Lung (tissue), 12 donors: ENCODE data around the gene ATPAF1. TPM values are rescaled to one million over a fixed set of nuclear protein-coding genes. Genes with fewer than 3 reads are reported as not detected.

ENCODE experiments used
- ATAC-seq: fragments of 200-7000 bp; cut with Tn5 transposase; one replicate; pipeline ENCODE4 v1.9.1; 2020; ENCODE audit warnings: moderate number of reproducible peaks; ENCODE audit not compliant: insufficient read depth, low FRiP score
- DNase-seq, 3 donors: peaks; one replicate each; pipeline ENCODE4 v3.0.0-alpha.2; 2013 to 2017
- H3K27ac ChIP-seq, 2 donors: one replicate each; pipeline ENCODE4 v1.5.1; 2013; ENCODE audit warnings: mild to moderate bottlenecking in 2 of 2, moderate library complexity in 2 of 2, control low read depth in 1 of 2, inconsistent platforms in 1 of 2, low read depth in 1 of 2, low read length in 1 of 2
- H3K27me3 ChIP-seq, 3 donors: one replicate each; pipeline ENCODE4 v1.5.1; 2013; ENCODE audit warnings: low read length in 2 of 3; ENCODE audit not compliant: control insufficient read depth in 3 of 3, insufficient read depth in 3 of 3
- H3K36me3 ChIP-seq, 4 donors: one replicate each; pipeline ENCODE4 v1.5.1; 2013; ENCODE audit warnings: low read length in 4 of 4, mild to moderate bottlenecking in 1 of 4, moderate library complexity in 1 of 4; ENCODE audit not compliant: control insufficient read depth in 4 of 4, insufficient read depth in 4 of 4
- H3K4me1 ChIP-seq, 5 donors: one replicate each; pipeline ENCODE4 v1.5.1; 2013; ENCODE audit warnings: low read length in 5 of 5, mild to moderate bottlenecking in 2 of 5, moderate library complexity in 1 of 5; ENCODE audit not compliant: control insufficient read depth in 5 of 5, insufficient read depth in 5 of 5
- H3K4me3 ChIP-seq: one replicate; pipeline ENCODE4 v1.5.1; 2013; ENCODE audit warnings: mild to moderate bottlenecking, control low read depth, moderate library complexity
- H3K9ac ChIP-seq, 2 donors: one replicate each; pipeline ENCODE4 v1.5.1; 2013; ENCODE audit warnings: low read length in 2 of 2, control low read depth in 1 of 2; ENCODE audit not compliant: insufficient read depth in 1 of 2
- H3K9me3 ChIP-seq, 4 donors: one replicate each; pipeline ENCODE4 v1.5.1; 2013; ENCODE audit warnings: low read length in 3 of 4, mild to moderate bottlenecking in 1 of 4, moderate library complexity in 1 of 4; ENCODE audit not compliant: control insufficient read depth in 4 of 4, insufficient read depth in 3 of 4
- CTCF ChIP-seq: IDR thresholded peaks from 2 replicates; pipeline ENCODE4 v1.5.1; 2012; ENCODE audit warnings: mild to moderate bottlenecking; ENCODE audit errors: control extremely low read depth, extremely low read depth
- WGBS, 2 donors: extraction: QIAGEN DNeasy Blood & Tissue Kit; methylation state at CpG; one replicate each; pipeline ENCODE4 v1.1.7; 2013; 5-methylcytosine and 5-hydroxymethylcytosine counted together
- polyA plus RNA-seq, 2 donors: library from polyadenylated mRNA; stranded (reverse); fragments of 200-250 nt; gene quantifications; one replicate each; pipeline ENCODE4 v1.2.1, GENCODE V29; 2013
- total RNA-seq, 2 donors: library from RNA; depleted of rRNA in 1 of 2; stranded (reverse); fragments of >200 nt in 1 of 2; gene quantifications; one replicate each; pipeline ENCODE4 v1.2.1, GENCODE V29; 2014 to 2021
- donor health status: control.
- donor health status: control.
- donor health status: Bipolar disorder and iron deficiency.
- donor health status: healthy.
- donor health status: DM: yes; HTN: yes; CAD: no.

ATPAF1 gene
- total and polyA plus RNA-seq, 4 donors = 23.1 to 42.3 (median 36.6) TPM

- DNase-seq (no peak), ATAC-seq (no peak)
- H3K27ac ChIP-seq = no peak overlapping the region
- no peaks in the 10 kb centered on the region for H3K9me3 ChIP-seq
- H3K27me3 ChIP-seq = no peaks in the 10 kb centered on the region
- no peak for TF ChIP-seq CTCF
- H3K36me3 ChIP-seq = peaks cover 0 to 13% (median 2%) of the 10 kb centered on the region in 4 donors
- peaks cover 0 to 39% (median 13%) of the 10 kb centered on the region in 5 donors for H3K4me1 ChIP-seq
- WGBS, 2 donors = 88 to 93% methylated on average over 2 of the region's 2 CpGs
- H3K9ac ChIP-seq = no peak overlapping the region
- no peak overlapping the region for H3K4me3 ChIP-seq
Measured at GRCh38 chr1:46615088-46615487, 53.1 kb downstream of the ATPAF1 start.

GRCh38 chr1:46614604-46614984 lies 53.6 kb downstream of the ATPAF1 start:
- 83 to 87% methylated on average over 2 of the region's 2 CpGs for WGBS, 2 donors
- Histone ChIP-seq H3K9me3 (no peaks in the 10 kb centered on the region), H3K9ac (no peak overlapping the region), H3K4me3 (no peak overlapping the region), H3K27ac (peak overlapping the region in 1 of 2 donors; percentile 43), H3K4me1 (peaks cover 0 to 39% (median 13%) of the 10 kb centered on the region in 5 donors), H3K36me3 (peaks cover 0 to 17% (median 4%) of the 10 kb centered on the region in 4 donors), H3K27me3 (no peaks in the 10 kb centered on the region)
- ATAC-seq (no peak), DNase-seq (no peak)
- TF ChIP-seq CTCF = no peak

GRCh38 chr1:46613661-46614603 lies 54.2 kb downstream of the ATPAF1 start:
- ATAC-seq (peak; percentile 41), DNase-seq (peak; percentile 92 to 96 (median 92))
- H3K4me1 ChIP-seq = peaks cover 0 to 39% (median 13%) of the 10 kb centered on the region in 5 donors
- H3K36me3 ChIP-seq = peaks cover 0 to 24% (median 6%) of the 10 kb centered on the region in 4 donors
- H3K27me3 ChIP-seq = no peaks in the 10 kb centered on the region
- no peak overlapping the region for H3K4me3 ChIP-seq
- no peaks in the 10 kb centered on the region for H3K9me3 ChIP-seq
- no peak overlapping the region for H3K9ac ChIP-seq
- H3K27ac ChIP-seq = peak overlapping the region; percentile 3 to 68
- TF ChIP-seq CTCF = no peak
- 7 to 9% methylated on average over 13 to 16 of the region's 16 CpGs for WGBS, 2 donors
